Inflammatory macrophage (primary cell): Measurements from ENCODE around the gene MNX1.

Experiments used
- DNase-seq, 2 donors: peaks; one replicate each; pipeline ENCODE4 v3.0.0-alpha.2; 2020 to 2022

MNX1 gene

DNA sequence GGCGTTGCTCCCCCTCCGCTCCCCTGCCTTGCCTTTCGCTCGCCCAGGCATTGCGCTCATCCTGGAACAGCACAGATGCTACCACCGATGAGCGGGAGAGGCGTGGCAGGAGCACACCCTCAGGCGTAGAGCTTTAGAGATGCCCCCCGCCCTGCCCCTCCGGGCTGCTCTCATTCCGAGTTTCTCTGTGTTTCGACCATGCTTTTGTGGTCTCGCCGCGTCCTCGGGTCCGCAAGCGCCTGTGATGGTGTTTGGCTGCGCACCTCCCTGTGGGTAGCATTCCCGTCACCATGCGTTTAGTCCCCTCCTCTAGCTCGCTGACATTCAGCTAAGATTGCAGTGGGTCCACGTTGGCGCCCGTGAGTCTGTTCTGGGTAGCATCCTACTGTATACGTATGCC, 42.3 kb downstream of the MNX1 start:
- no peak for DNase-seq

- no peak for DNase-seq
Observed at GRCh38 chr7:156966387-156966786, 44.1 kb downstream of the MNX1 start.

GRCh38 chr7:156964971-156965370, 45.5 kb downstream of the MNX1 start:
- DNase-seq, result no peak

- no peak for DNase-seq
Observed at GRCh38 chr7:156963472-156963871, 47.0 kb downstream of the MNX1 start.

DNA sequence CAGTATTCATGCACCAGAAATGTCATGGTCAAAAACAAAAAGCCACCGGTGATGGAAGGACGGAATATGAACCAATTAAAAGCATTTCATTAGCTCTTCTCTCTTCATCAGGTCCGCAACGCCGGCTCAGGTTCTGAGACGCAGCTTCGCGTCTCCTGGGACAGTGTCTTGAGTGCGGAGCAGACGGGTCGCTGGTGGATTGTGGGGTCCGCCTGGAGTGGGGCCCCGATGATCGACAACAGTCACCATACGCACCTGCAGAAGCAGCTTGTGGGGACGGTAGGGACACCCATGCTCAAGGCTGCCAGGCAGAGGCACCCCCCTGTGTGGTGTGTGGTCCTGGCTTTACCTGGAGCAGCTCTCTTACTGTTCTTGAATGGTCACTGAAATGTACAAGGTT, 47.6 kb downstream of the MNX1 start:
- DNase-seq, result no peak

GRCh38 chr7:156962145-156962544, 48.3 kb downstream of the MNX1 start:
- no peak for DNase-seq

DNA sequence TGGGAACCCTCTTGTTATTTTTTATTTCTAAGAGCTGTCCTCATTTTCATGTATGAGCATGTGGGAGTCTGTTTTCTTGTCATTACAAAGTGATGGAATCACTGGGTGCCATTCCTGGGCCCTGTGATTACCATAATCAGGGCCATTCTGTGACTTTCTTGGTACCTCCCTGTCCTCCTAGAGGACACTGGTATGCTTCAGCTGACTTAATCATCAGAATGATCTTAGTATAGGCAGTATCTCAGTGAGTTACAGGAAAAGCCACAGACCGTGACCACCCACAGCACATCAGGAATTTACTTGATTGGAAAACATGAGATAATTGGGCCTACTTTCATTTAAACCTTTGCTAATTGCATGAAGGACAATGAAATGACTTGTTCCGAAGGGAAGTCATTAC, 53.7 kb downstream of the MNX1 start:
- no peak for DNase-seq

GRCh38 chr7:156954941-156955340, 55.5 kb downstream of the MNX1 start:
- DNase-seq, result no peak
